Measurements from ENCODE around the gene PRTN3.

The PRTN3 gene, protein sequence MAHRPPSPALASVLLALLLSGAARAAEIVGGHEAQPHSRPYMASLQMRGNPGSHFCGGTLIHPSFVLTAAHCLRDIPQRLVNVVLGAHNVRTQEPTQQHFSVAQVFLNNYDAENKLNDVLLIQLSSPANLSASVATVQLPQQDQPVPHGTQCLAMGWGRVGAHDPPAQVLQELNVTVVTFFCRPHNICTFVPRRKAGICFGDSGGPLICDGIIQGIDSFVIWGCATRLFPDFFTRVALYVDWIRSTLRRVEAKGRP

DNA sequence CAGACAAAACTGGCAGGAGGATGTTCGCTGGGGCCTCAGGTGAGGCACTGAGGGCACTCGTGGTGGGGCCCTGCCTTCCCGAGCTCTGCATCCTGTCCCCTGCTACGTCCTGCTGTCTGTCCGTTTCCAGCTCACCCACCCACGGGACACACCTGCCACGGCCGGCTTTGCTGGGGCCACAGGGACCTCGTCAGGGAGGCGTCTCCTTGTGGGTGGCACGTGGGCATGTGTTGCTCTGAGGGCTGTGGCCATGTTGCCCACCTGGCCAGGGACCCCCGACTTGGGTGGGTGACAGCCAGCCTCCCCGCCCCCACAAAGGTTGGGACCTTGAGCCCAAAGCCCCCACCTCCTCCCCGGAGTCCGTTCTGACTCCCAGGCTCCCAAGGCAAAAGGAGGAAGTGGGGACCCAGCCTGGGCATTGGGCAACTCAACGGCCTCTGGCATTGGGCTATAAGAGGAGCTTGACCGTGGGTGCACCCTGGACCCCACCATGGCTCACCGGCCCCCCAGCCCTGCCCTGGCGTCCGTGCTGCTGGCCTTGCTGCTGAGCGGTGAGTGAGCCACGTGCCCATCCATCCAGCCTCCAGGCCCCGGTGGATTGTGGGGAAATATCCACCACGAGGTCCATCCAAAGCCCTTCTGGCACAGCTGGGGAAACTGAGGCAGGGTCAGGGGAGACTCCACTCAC is at the start of gene PRTN3:
TSS of gene PRTN3 (plus strand) at position 481 of the 688 bp plus-strand sequence. CDS start at position 491, 10 bp downstream.
- H3K27ac Mint-ChIP-seq = no peak within 1 kb of the TSS
- DNase-seq = no peak

DNA sequence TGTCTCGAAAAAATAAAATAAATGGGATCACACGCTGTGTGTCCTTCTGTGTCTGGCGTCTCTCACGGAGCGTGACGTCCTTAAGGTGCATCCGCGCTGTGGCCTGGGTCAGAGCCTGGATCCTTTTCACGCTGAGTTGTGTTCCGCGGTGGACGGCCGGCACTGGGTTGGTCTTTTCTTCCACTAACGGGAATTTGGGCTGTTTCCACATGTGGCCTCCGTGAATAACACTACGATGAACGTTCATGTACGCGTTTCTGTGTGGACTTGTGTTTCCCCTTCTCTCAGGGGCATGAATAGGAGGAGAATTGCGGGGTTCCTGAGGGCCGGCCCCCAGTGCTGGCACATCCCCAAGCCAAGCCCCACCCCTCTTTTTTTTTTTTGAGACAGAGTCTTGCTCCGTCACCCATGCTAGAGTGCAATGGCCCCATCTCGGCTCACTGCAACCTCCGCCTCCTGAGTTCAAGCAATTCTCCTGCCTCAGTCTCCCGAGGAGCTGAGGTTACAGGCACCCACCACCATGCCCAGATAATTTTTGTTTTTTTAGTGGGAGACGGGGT is 49.7 kb upstream of the PRTN3 start:
- no peak overlapping the region for H3K4me3 Mint-ChIP-seq
- H3K4me1 Mint-ChIP-seq = no peaks in the 10 kb centered on the region
- ATAC-seq (no peak), DNase-seq (no peak)
- H3K27ac Mint-ChIP-seq = no peak overlapping the region
- H3K9me3 Mint-ChIP-seq = no peaks in the 10 kb centered on the region
- peaks cover 15% of the 10 kb centered on the region for H3K27me3 Mint-ChIP-seq

More for the DNA sequence above, at the start of gene PRTN3:
- peaks cover 10% of the 10 kb centered on the region for H3K4me1 Mint-ChIP-seq
- no peaks in the 10 kb centered on the region for H3K9me3 Mint-ChIP-seq
- H3K27me3 Mint-ChIP-seq = peaks cover 49% of the 10 kb centered on the region
- ATAC-seq = no peak
- H3K4me3 Mint-ChIP-seq = no peak within 1 kb of the TSS

DNA sequence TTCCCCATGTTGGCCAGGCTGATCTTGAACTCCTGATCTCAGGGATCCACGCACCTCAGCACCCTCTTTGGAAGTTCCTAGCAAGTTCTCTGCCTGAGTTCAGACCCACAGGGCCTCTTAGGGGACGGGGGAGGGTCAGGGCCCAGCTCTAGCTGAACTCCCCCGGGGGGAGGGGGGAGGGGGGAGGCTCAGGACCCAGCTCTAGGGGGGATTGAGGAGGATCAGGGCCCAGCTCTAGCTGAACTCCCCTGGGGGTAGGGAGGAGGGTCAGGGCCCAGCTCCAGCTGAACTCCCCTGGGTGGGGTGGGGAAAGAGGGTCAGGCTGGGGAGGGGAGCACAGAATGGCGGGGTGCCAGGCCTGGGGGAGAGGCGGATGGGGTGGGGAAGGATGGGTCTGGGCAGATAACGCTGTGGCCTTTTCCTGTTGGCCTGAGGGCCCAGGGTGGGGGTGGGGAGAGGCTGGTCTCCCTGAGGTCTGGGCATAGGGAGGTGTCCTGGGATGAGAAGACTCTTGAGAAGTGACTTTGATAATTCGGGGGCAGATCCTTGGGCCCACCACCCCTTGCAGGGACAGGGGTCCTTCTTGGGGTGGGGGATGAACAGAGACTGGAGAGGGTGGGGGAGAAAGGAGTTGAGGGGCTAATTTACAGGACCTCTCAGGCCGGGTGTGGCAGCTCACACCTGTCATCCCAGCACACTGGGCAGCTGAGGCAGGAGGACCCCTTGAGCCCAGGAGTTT is 49.1 kb upstream of the PRTN3 start:
- no peaks in the 10 kb centered on the region for H3K9me3 Mint-ChIP-seq
- peaks cover 15% of the 10 kb centered on the region for H3K27me3 Mint-ChIP-seq
- peaks cover 3% of the 10 kb centered on the region for H3K4me1 Mint-ChIP-seq
- no peak overlapping the region for H3K4me3 Mint-ChIP-seq
- DNase-seq (no peak), ATAC-seq (peak; percentile 29)
- no peak overlapping the region for H3K27ac Mint-ChIP-seq

DNA sequence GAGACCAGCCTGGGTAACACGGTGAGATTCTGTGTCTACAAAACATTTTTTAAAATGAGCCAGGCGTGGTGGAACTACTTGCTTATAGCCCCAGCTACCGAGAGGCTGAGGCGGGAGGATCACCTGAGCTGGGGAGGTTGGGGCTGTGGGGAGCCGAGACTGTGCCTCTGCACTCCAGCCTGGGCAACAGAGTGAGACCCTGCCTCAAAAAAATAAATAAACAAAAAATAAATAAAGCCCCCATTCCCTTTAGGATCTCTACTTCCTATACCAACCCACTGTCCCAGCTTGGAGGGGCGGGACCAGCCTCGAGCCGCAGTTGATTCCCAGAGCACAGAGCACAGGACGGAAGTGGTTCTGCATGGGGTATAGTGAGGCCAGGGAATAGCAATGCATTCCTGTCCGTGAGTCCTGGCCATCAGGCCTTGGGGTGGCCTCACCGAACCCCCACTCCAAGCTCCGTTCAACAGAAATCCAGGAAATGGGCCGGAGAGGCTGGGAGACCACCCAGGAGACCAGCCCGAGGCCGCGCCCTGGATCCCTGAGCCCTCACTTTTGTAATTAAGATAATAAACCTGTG is 48.4 kb upstream of the PRTN3 start:
- Mint-ChIP-seq H3K27ac (peak overlapping the region in 1 of 2 donors; percentile 54), H3K9me3 (no peaks in the 10 kb centered on the region), H3K27me3 (peaks cover 15% of the 10 kb centered on the region), H3K4me3 (no peak overlapping the region), H3K4me1 (peaks cover 5% of the 10 kb centered on the region)
- DNase-seq = no peak
- no peak for ATAC-seq

DNA sequence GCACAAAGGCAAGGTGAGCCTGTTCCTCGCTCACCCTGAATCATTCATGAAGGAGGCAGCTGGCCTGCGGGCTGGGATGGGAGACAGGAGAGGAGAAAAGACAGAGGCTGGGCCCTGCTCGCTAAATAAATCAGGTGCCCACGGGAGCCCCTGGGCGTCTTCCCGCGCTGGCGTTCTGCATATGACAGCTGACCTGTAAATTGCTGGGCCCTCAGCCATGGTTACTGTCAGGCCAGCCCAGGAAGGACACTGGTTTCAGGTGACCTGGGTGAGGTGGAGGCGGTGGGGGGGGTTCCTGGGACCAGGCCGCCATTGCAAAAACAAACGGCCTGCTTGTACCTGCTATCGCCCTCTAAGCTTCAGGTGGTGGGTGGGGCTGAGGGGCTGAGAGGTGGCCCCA is 47.0 kb upstream of the PRTN3 start:
- DNase-seq (no peak), ATAC-seq (no peak)
- Mint-ChIP-seq H3K9me3 (no peaks in the 10 kb centered on the region), H3K27me3 (peaks cover 13% of the 10 kb centered on the region), H3K4me3 (no peak overlapping the region), H3K27ac (no peak overlapping the region), H3K4me1 (peaks cover 5% of the 10 kb centered on the region)

DNA sequence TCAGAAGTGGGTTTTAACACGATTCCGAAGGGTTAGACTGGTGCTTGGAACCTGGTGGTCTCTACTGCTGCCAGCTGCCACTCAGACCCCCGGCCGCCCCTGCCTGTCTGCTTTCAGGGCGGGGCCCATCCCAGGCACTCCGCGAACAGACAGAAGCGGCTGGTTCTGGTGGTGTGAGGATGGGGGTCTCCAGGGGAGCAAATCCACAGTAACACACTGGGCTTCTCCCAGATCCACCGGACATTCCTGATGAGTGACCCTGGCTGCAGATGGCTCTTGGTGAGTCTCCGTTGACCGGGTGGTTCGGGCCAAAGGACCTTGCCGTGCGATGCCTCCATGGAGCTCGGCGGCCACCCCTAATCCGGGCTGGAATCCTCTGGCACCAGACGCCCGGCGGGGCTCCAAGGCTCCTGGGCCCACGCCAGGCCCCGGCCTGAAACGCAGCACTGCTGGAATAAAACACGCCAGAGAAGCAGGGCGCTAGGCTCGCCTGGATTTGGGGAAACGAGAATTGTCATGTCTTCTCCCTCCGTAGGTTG is 45.7 kb upstream of the PRTN3 start:
- DNase-seq (no peak), ATAC-seq (no peak)
- H3K27ac Mint-ChIP-seq = no peak overlapping the region
- H3K9me3 Mint-ChIP-seq = no peaks in the 10 kb centered on the region
- peak overlapping the region; percentile 9 to 67 for H3K4me3 Mint-ChIP-seq
- H3K4me1 Mint-ChIP-seq = peaks cover 19% of the 10 kb centered on the region
- no peaks in the 10 kb centered on the region for H3K27me3 Mint-ChIP-seq

DNA sequence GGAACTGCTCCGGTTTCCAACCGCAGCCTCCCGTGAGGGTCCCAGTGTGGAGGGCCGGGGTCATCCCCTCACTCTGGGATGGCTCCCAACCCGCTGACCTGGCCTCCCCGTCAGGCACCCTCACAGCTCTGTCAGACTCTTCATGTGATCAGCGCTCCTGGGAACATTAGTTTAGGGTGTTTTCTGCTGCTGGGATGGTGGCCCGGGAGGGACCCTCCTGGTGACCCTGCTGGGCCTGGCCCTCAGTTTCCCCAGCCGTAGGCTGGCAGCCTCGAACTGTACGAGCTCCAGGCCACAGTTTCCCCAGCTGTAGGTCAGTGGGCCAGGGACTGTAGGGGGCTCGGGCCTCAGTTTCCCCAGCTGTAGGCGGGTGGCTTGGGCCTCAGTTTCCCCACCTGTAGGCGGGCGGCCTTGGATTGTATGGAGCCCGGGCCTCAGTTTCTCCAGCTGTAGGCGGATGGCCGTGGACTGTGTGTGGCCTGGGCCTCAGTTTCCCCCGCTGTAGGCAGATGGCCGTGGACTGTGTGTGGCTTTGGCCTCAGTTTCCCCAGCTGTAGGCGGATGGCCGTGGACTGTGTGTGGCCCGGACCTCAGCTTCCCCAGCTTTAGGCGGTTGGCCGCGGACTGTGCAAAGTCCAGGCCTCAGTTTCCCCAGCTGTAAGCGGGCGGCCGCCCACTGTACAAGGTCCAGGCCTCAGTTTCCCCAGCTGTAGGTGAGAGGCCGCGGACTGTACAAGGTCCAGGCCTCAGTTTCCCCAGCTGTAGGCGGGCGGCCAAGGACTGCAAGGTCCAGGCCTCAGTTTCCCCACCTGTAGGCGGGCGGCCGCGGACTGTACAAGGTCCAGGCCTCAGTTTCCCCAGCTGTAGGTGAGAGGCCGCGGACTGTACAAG is 44.9 kb upstream of the PRTN3 start:
- Mint-ChIP-seq H3K27me3 (no peaks in the 10 kb centered on the region), H3K4me1 (peaks cover 27% of the 10 kb centered on the region), H3K4me3 (peak overlapping the region; percentile 9 to 97), H3K9me3 (no peaks in the 10 kb centered on the region), H3K27ac (no peak overlapping the region)
- no peak for DNase-seq
- ATAC-seq = no peak

DNA sequence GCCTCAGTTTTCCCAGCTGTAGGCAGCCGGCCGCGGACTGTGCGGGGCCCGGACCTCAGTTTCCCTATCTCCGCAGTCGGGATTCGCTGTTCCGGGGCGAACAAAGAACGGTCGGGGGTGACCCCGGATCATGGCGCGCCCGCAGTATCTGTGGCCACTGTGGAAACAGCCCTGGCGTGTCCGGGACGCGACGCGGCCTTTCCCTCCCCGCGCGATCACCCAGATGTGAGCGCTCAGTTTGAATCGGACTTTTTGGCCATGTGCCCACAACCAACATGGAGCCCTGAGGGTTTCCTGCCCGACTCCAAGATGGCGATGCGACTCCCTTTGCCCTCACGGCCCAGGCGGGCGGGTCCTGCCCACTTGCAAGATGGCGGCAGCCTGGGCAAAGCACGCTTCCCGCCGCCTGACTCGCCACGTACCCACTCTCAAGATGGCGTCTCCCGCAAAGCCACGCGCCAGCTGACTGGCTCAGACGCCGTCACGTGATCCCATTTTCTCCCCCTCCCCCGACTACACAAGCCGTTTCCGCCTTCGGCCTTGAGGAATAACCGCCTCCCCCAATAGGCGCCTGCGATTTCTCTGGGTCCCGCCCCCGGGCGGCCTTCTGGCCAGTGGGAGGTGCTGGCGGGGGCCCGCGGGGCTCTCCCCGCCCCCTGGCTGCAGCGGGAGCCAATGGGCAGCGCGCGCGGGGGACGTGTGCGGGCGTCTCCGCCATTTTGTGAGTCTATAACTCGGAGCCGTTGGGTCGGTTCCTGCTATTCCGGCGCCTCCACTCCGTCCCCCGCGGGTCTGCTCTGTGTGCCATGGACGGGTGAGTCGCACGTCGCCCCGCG is 43.9 kb upstream of the PRTN3 start, which contains the start of gene PTBP1:
TSS of gene PTBP1 (plus strand) at position 761 of the 836 bp plus-strand sequence. CDS start at position 807, 46 bp downstream.
- DNase-seq = peak; percentile 99 to 100
- H3K4me3 Mint-ChIP-seq = peak within 1 kb of the TSS; percentile 94 to 97
- H3K27me3 Mint-ChIP-seq = no peaks in the 10 kb centered on the region
- H3K27ac Mint-ChIP-seq = peak within 1 kb of the TSS; percentile 96 to 99
- peak; percentile 84 for ATAC-seq
- H3K4me1 Mint-ChIP-seq = peaks cover 37% of the 10 kb centered on the region
- no peaks in the 10 kb centered on the region for H3K9me3 Mint-ChIP-seq

DNA sequence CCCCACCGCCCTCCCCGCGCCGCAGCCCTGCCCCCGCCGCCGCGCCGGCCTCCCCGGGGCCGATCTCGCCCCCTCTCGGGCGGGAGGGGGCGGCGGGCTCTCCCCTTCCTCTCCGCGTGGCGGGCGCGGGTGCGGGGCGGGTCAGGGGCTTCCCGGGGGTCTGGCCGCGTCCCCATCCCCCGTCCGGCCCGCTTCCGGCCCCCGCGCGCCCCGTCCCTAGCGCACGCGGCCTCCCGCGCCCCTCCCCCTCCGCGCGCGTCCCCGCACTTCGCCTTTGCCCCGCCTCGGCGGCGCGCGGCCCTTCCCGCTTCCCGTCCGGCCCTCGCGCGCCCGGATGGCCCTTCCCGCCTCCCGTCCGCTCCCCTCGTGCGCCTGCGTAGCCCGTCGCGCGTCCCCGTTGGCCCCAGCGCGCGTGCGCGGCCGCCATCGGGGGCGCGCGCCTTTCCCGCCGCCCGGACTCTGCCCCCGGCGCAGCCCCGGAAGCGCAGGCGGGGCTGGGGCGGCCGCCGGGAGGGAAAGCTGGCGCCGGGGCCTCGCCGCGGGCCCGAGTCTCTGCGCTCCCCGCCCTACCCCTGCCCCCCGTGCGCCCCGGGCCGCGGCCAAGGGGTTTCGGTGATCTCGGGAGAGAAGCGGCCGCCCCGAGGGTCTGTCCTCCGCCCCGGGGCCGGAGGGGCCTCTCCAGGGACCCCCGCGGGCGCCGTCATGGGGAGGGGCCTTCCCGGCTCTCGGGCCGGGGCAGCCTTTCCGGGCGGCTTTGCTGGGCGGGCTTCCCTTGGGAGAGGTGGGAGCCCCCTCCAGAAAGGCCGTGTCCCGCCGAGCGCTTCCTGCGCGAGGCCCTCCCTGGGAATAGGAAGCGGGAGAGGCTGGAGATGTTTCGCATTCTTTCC is 43.0 kb upstream of the PRTN3 start:
- H3K27ac Mint-ChIP-seq = peak overlapping the region; percentile 95 to 99
- H3K9me3 Mint-ChIP-seq = no peaks in the 10 kb centered on the region
- peak; percentile 58 for ATAC-seq
- H3K4me1 Mint-ChIP-seq = peaks cover 45% of the 10 kb centered on the region
- peak overlapping the region; percentile 94 to 97 for H3K4me3 Mint-ChIP-seq
- no peaks in the 10 kb centered on the region for H3K27me3 Mint-ChIP-seq
- DNase-seq = peak; percentile 91 to 93

DNA sequence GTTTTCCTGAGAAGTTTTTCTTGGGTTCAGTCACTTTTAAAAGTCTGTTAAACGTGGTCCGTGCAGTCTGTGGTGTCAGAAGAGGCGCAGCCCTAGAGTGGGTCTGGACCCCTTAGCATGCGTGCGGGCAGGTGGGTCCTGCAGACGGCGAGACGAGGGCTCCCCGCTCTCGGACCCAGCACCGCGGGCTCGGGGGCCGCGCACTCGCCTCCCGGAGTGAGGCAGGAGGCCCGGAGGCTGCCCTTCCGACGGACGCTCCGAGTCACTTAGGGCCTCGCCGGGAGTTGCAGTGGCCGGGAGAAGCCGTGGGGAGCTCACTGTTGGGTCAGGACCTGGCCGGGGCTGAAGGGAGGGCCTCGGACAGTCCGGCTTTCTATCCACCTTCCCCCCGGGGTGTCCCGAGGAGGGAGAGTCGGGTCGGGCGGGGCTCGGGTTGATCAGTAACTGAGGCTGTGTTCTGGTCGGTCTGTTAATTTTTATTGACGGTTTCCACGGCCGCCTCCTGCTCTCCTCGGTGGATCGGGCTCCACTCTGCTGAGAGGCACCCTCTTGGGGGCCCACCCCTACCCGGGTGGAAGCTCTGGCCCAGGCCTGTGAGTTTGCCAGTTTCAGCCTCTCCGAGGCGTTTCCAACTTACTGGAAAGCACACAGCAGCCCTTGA is 42.3 kb upstream of the PRTN3 start:
- Mint-ChIP-seq H3K4me1 (peaks cover 53% of the 10 kb centered on the region), H3K4me3 (peak overlapping the region; percentile 84 to 91), H3K27ac (peak overlapping the region; percentile 95 to 99), H3K27me3 (no peaks in the 10 kb centered on the region), H3K9me3 (no peaks in the 10 kb centered on the region)
- ATAC-seq (no peak), DNase-seq (peak in 1 of 2 donors; percentile 41)

DNA sequence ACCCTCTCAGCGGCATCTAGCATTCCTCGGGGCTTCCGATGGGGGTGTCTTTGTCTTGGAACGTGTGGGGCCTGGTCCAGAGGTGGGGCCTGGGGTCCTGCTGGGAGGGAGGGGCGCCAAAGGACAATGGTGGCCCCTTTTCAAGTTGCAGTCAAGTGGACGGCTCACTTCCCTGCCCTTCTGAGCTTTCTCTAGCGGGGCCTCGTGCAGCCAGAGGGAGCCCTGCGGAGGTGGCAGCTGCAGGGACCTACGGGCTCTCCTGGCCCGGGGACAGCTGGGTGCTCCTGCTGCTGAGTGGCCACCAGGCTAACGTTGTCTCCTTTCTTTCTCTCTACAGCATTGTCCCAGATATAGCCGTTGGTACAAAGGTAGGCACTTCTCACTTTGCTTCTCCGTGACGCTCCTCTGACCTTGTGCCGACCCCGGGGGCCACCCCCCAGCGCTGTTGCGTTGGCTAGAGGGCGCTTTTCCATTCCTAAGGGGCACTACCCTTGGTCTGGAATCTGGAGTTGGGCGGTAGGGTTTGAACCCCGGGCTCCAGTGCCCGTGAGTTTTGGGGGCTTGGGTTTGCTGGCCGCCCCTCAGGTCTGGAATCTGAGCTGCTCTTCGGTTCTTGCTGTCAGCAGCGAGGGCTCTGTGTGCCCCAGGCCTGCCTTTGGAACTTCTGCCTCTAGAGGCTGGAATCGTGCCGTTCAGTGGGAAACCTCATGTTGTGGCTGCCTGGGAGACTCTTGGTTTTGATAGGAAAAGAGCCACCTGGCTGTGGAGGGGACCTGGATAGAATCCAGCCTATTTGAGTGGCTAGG is 41.5 kb upstream of the PRTN3 start:
- peak overlapping the region; percentile 95 to 99 for H3K27ac Mint-ChIP-seq

More for the DNA sequence above, 41.5 kb upstream of the PRTN3 start:
- Mint-ChIP-seq H3K9me3 (no peaks in the 10 kb centered on the region), H3K4me1 (peaks cover 57% of the 10 kb centered on the region), H3K4me3 (peak overlapping the region; percentile 84 to 91), H3K27me3 (no peaks in the 10 kb centered on the region)
- no peak for ATAC-seq
- DNase-seq = no peak
